ENCODE measurements around the gene RGS10. TPM values are rescaled to one million over a fixed set of nuclear protein-coding genes. Genes with fewer than 3 reads are reported as not detected.

The RGS10 gene, protein sequence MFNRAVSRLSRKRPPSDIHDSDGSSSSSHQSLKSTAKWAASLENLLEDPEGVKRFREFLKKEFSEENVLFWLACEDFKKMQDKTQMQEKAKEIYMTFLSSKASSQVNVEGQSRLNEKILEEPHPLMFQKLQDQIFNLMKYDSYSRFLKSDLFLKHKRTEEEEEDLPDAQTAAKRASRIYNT
- 10 to 100 TPM; 52.6 to 76.4 (median 71.3) TPM for total RNA-seq (2021; fragmentation: NEBNext Ultra II Directional; extraction: Animal tissue kit (Norgen Biotek cat#: 25700))
- long read RNA-seq, transcript RGS10-202 (5 exons, 804 nt) = major isoform, 64 of 69 reads
- long read RNA-seq, partial matches to known transcripts = 1 of 69 reads
- long read RNA-seq, other reads (novel, unspliced or antisense) = 4 of 69 reads

- H3K4me3 Mint-ChIP-seq = peak within 1 kb of the TSS; percentile 90
- peak; percentile 60 for DNase-seq
- H3K9me3 Mint-ChIP-seq = no peaks in the 10 kb centered on the region
- peaks cover 6% of the 10 kb centered on the region for H3K27me3 Mint-ChIP-seq (ENCODE audit: insufficient read depth)
- TF ChIP-seq CTCF (IDR thresholded peaks at IDR 0.05) = no peak
- H3K27ac Mint-ChIP-seq = peak within 1 kb of the TSS; percentile 90
- H3K36me3 Mint-ChIP-seq (ENCODE audit: low read depth) = no peaks in the 10 kb centered on the region
- peaks cover 70% of the 10 kb centered on the region for H3K4me1 Mint-ChIP-seq (ENCODE audit: low read depth)
These were observed at the start of gene RGS10 for GRCh38 chr10:119542357-119542987. TSS of gene RGS10 (minus strand) at chr10:119542719. CDS start at chr10:119542638, 81 bp downstream.

DNA sequence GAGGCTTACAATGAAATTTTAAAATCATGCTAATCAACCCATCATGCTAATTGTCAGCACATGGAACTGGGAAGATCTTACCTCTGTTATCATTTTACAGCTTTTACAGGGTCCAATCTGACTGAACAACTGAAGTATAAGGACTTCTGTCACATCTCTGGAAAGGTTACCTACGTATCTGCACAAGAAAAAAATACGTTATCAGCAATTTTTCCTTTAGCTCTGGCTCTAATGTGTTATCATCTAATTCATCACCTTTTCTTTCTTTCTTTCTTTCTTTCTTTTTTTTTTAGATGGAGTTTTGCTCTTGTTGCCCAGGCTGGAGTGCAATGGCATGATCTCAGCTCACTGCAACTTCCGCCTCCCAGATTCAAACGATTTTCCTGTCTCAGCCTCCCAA, 45.6 kb upstream of the RGS10 start:
- no peak for DNase-seq
- H3K36me3 Mint-ChIP-seq (ENCODE audit: low read depth) = peaks cover 14% of the 10 kb centered on the region
- peaks cover 35% of the 10 kb centered on the region for H3K4me1 Mint-ChIP-seq (ENCODE audit: low read depth)
- no peaks in the 10 kb centered on the region for H3K9me3 Mint-ChIP-seq
- no peak overlapping the region for H3K27ac Mint-ChIP-seq
- H3K4me3 Mint-ChIP-seq = no peak overlapping the region
- no peaks in the 10 kb centered on the region for H3K27me3 Mint-ChIP-seq (ENCODE audit: insufficient read depth)
- no peak for TF ChIP-seq CTCF (IDR thresholded peaks at IDR 0.05)

DNA sequence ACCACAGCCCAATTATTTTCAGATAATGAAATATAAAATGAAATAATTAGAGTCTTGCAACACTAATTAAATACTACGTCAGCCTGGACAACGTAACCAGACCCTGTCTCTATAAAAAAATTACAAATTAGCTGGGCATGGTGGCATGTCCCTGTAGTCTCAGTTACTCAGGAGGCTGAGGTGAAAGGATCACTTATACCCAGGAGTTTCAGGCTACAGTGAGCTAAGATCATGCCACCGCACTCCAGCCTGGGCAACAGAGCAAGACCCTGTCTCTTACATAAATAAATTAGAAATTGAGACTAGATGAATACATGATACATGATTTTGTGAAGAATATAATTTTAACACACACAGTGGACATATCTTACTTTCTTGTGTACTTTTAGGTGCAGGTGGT, 35.8 kb upstream of the RGS10 start:
- Mint-ChIP-seq H3K36me3 (ENCODE audit: low read depth) (peaks cover 40% of the 10 kb centered on the region), H3K27me3 (ENCODE audit: insufficient read depth) (no peaks in the 10 kb centered on the region)

DNA sequence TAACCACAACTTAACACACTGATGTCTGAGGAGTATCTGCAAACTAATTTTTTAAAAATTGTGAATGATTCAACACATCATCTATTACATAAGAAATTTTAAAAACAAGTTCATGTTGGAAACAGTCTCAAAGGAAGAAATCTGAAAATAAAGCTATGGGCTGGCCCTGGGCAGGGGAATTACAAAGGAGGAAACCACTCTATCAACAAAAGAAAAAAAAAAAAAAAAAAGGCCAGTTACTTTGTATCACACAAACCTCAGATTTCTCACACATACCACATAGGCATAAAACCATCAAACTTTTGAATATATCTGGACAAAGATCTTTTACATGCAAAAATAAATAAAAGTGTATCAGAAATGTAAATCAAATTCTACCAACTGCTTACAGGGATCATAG, 33.5 kb upstream of the RGS10 start:
- peaks cover 40% of the 10 kb centered on the region for H3K36me3 Mint-ChIP-seq (ENCODE audit: low read depth)
- H3K4me3 Mint-ChIP-seq = no peak overlapping the region
- H3K27ac Mint-ChIP-seq = no peak overlapping the region
- H3K27me3 Mint-ChIP-seq (ENCODE audit: insufficient read depth) = peaks cover 3% of the 10 kb centered on the region; the same call in 1 of the 2 replicates
- DNase-seq = no peak
- H3K4me1 Mint-ChIP-seq (ENCODE audit: low read depth) = no peaks in the 10 kb centered on the region
- no peaks in the 10 kb centered on the region for H3K9me3 Mint-ChIP-seq
- TF ChIP-seq CTCF (IDR thresholded peaks at IDR 0.05) = no peak

More for the DNA sequence above, 35.8 kb upstream of the RGS10 start:
- Mint-ChIP-seq H3K4me3 (no peak overlapping the region), H3K9me3 (no peaks in the 10 kb centered on the region), H3K4me1 (ENCODE audit: low read depth) (peaks cover 23% of the 10 kb centered on the region), H3K27ac (no peak overlapping the region)
- TF ChIP-seq CTCF (IDR thresholded peaks at IDR 0.05) = no peak
- no peak for DNase-seq

DNA sequence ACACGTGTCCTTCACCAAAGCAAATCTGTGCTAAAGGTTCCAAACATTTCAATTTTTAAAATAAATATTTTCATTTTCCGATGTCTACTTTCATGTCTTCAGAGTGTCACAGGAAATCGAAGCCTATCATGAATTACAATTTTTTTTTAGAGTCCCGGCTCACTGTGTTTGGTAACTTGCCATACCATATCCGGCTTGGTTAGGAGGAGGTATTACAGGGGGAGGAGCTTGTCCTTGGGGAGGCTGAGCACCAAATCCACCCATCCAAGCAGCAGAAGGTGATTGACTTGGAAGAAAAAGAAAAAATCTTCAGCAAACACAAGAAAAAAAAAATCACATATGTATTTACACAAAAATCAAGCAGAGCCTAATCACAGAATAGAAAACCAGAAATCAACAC, 33.0 kb upstream of the RGS10 start:
- H3K36me3 Mint-ChIP-seq (ENCODE audit: low read depth) = peaks cover 40% of the 10 kb centered on the region
- no peaks in the 10 kb centered on the region for H3K9me3 Mint-ChIP-seq
- peaks cover 3% of the 10 kb centered on the region; the same call in 1 of the 2 replicates for H3K27me3 Mint-ChIP-seq (ENCODE audit: insufficient read depth)
- H3K4me1 Mint-ChIP-seq (ENCODE audit: low read depth) = no peaks in the 10 kb centered on the region
- H3K27ac Mint-ChIP-seq = no peak overlapping the region
- no peak for TF ChIP-seq CTCF (IDR thresholded peaks at IDR 0.05)
- DNase-seq = no peak
- no peak overlapping the region for H3K4me3 Mint-ChIP-seq
